ENCODE measurements around the gene SYT14. TPM values are rescaled to one million over a fixed set of nuclear protein-coding genes. Genes with fewer than 3 reads are reported as not detected.

The SYT14 gene
- total RNA-seq, 1 experiment from 2014 or later, result 10.3 TPM

DNA sequence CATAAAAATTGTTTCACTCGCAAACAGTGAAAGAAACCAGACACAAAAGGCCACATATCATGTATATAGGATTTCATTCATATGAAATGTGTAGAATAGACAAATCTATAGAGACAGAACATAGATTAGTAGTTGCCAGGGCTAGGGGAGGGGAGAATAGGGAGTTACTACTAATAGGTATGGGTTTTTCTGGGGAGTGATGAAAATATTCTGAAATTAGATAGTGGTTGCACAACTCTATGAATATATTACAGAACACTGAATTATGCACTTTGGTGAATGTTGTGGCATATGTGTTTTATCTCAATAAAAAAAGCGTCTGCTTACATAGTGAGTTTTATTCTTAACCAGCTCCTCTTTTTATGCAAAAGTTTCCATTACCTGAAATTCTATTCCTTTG, 21.6 kb downstream of the SYT14 start:
- Histone ChIP-seq H3K9ac (ENCODE audit: extremely low read depth, insufficient read length, low read length) (no peak overlapping the region), H3K23me2 (ENCODE audit: insufficient read length, low read depth, low read length, poor library complexity, severe bottlenecking) (no peaks in the 10 kb centered on the region)

More for the DNA sequence above, 21.6 kb downstream of the SYT14 start:
- Histone ChIP-seq H3K79me2 (ENCODE audit: insufficient read depth, low read length) (no peaks in the 10 kb centered on the region), H2AK5ac (ENCODE audit: insufficient read length, low read length) (no peak overlapping the region), H2BK12ac (ENCODE audit: insufficient read length, low read depth, low read length) (no peak overlapping the region), H2BK20ac (ENCODE audit: low read depth, low read length, poor library complexity, severe bottlenecking) (no peak overlapping the region), H2AFZ (ENCODE audit: low read length) (no peak overlapping the region), H4K20me1 (ENCODE audit: control insufficient read depth, insufficient read depth, insufficient read length) (no peaks in the 10 kb centered on the region), H3K79me1 (ENCODE audit: insufficient read depth, low read depth, low read length, poor library complexity, severe bottlenecking) (no peaks in the 10 kb centered on the region), H3K23ac (ENCODE audit: insufficient read length, low read depth, low read length) (no peak overlapping the region), H4K8ac (replicated peaks; ENCODE audit: insufficient read length, low read depth, low read length) (no peak overlapping the region), H3K14ac (ENCODE audit: insufficient read depth, low read length) (no peak overlapping the region), H3K4me2 (ENCODE audit: insufficient read depth, insufficient read length, low read length) (no peak overlapping the region), H2BK15ac (ENCODE audit: low read depth, low read length) (no peak overlapping the region), H3K9me3 (ENCODE audit: control insufficient read depth, low read depth, low read length) (no peaks in the 10 kb centered on the region), H3K27me3 (ENCODE audit: insufficient read depth, low read length) (no peaks in the 10 kb centered on the region), H3T11ph (ENCODE audit: low read length) (no peak overlapping the region), H2BK5ac (ENCODE audit: insufficient read length, low read length) (no peak overlapping the region), H3K4ac (ENCODE audit: low read depth, low read length) (no peak overlapping the region), H3K56ac (ENCODE audit: insufficient read length, low read depth, low read length) (no peak overlapping the region), H2BK120ac (ENCODE audit: low read depth, low read length, poor library complexity, severe bottlenecking) (no peak overlapping the region), H4K5ac (ENCODE audit: insufficient read length, low read depth, low read length) (no peak overlapping the region), H3K18ac (ENCODE audit: insufficient read length, low read depth, low read length) (no peak overlapping the region), H3K4me1 (ENCODE audit: insufficient read depth, low read length) (no peaks in the 10 kb centered on the region), H4K91ac (ENCODE audit: insufficient read length, low read depth, low read length) (no peak overlapping the region), H3K27ac (ENCODE audit: insufficient read length, low read depth, low read length) (no peak overlapping the region)
- Mint-ChIP-seq H3K36me3 (ENCODE audit: insufficient read depth in 1 of 3, low read depth in 3 of 3) (peaks cover 2 to 13% (median 4%) of the 10 kb centered on the region in 3 experiments; a peak in 4 of 7 replicates), H3K27ac (no peak overlapping the region), H3K9me3 (no peaks in the 10 kb centered on the region), H3K4me3 (no peak overlapping the region), H3K27me3 (ENCODE audit: low read depth) (no peaks in the 10 kb centered on the region), H3K4me1 (no peaks in the 10 kb centered on the region; a peak in 1 of 4 replicates)
- no CpG with 5 or more reads among the region's 2 CpGs for whole genome bisulfite sequencing (ENCODE audit: extremely low coverage, insufficient read length, low lambda C conversion rate)
- DNase-seq, result no peak
- TF ChIP-seq, protein P1, sequence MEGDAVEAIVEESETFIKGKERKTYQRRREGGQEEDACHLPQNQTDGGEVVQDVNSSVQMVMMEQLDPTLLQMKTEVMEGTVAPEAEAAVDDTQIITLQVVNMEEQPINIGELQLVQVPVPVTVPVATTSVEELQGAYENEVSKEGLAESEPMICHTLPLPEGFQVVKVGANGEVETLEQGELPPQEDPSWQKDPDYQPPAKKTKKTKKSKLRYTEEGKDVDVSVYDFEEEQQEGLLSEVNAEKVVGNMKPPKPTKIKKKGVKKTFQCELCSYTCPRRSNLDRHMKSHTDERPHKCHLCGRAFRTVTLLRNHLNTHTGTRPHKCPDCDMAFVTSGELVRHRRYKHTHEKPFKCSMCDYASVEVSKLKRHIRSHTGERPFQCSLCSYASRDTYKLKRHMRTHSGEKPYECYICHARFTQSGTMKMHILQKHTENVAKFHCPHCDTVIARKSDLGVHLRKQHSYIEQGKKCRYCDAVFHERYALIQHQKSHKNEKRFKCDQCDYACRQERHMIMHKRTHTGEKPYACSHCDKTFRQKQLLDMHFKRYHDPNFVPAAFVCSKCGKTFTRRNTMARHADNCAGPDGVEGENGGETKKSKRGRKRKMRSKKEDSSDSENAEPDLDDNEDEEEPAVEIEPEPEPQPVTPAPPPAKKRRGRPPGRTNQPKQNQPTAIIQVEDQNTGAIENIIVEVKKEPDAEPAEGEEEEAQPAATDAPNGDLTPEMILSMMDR (conservative IDR thresholded peaks at IDR 0.05), result no peak
